Prostate gland (tissue), 2 donors: ENCODE results near the gene HSF2BP.

ENCODE experiments used
- CTCF ChIP-seq, 4 experiments: fragments of 200-600 bp in 2 of 4; fragments of 450-650 bp in 2 of 4; sonication (generic) in 2 of 4; IDR thresholded peaks; 1 replicate in 3 of 4; 2 replicates in 1 of 4; pipeline ENCODE4 v1.5.1; 2016 to 2019; ENCODE audit warnings: antibody characterized with exemption in 4 of 4, mild to moderate bottlenecking in 2 of 4, moderate library complexity in 2 of 4
- POLR2AphosphoS5 ChIP-seq: sonication (generic); formaldehyde crosslinking; IDR thresholded peaks from one replicate; pipeline ENCODE4 v1.6.1; 2017; ENCODE audit warnings: antibody characterized with exemption

DNA sequence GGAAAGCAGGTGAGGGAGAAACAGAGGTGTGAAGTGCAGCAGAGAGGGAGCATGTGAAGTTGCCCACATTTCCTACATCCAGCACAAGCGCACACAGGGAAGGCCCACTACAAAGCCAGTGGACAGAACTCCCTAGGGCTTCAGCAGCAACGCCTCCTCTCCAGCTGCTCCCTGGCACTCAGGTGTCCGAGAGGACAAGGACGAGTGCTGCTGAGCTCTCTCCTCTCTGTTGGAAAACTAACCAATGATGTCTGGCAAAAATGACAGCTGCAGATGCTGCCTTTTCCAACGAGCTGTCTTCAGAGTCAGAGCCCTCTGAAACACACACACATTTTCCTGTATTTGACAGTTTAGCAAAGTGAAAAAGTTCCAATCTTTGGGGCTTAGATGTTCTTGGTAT lies 86.8 kb downstream of the HSF2BP start:
- TF ChIP-seq POLR2AphosphoS5 (no peak), CTCF (IDR thresholded peaks at IDR 0.05) (no peak)
